Cardiac fibroblast (primary cell): Measurements from ENCODE around the gene PPP1CB.

Source experiments
- DNase-seq, 2 donors: peaks; one replicate each; pipeline versions ENCODE4 v3.0.0 to v3.0.0-alpha.2; 2010; ENCODE audit warnings: low read depth in 2 of 2
- H3K4me3 ChIP-seq, 2 donors: replicated peaks in 1 of 2; 1 replicate in 1 of 2; 2 replicates in 1 of 2; pipeline ENCODE4 v1.5.1; 2011; ENCODE audit warnings: low read depth in 2 of 2, low read length in 2 of 2, mild to moderate bottlenecking in 2 of 2, moderate library complexity in 1 of 2
- CTCF ChIP-seq: IDR thresholded peaks from one replicate; pipeline ENCODE4 v1.5.1; 2011; ENCODE audit warnings: low read depth, mild to moderate bottlenecking, low read length, inconsistent platforms

Gene PPP1CB

GRCh38 chr2:28796620-28797019, 45.0 kb downstream of the PPP1CB start:
- no peak overlapping the region for H3K4me3 ChIP-seq
- TF ChIP-seq CTCF = no peak
- no peak for DNase-seq

- peak; percentile 23 to 43 for DNase-seq
- H3K4me3 ChIP-seq = no peak overlapping the region
- TF ChIP-seq CTCF = no peak
Measured at GRCh38 chr2:28801726-28802125, 50.1 kb downstream of the PPP1CB start.

- H3K4me3 ChIP-seq = no peak overlapping the region
- no peak for TF ChIP-seq CTCF
- peak; percentile 46 to 54 for DNase-seq
Measured at GRCh38 chr2:28802975-28803429, 51.4 kb downstream of the PPP1CB start.

- no peak for DNase-seq
- TF ChIP-seq CTCF = no peak
- H3K4me3 ChIP-seq = peak overlapping the region in 1 of 2 donors; percentile 56
Measured at GRCh38 chr2:28809927-28810326, 58.3 kb downstream of the PPP1CB start.

DNA sequence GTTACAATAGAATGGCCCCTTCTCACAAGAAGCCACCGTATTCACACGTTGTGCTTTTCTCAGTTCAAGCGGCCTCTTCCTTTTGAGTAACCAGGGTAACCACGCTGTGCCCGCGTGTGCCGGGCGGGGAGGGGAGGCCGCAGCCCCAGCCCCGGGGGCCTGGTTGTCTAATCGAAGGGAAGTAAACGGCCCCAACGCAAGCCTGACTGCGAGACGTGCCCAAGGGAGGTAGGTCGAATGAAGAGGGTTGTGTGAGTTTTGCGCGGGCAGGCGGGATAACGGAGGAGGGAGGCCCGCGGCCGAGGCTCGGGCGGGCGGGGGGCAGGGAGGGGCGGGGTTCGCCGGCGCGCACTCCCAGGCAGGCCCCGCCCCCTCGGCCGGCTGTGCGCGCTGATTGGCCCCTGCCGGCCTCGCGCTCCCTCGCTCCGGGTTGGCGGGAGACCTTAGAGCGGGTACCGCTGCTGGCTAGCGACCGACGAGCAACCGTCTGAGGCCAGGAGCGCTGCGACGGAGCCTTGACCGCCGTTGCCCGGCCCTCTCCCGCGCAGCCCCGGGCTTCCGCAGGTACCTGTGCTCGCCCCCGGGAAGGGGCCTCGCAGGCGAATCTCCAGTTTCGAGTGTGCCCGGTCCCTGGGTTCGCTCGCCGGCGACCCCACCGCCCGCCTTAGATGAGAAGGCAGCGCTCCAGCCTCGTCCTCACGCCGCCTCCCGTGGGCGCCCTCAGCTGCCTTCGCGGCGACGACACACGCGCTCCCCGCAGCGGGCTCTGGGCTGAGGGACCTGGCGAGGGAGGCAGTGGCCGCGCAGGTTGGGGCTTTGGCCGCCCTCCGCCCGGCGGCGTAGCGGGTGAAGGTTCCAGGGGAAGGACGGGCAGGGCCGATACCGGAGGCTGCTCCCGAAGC, 59.0 kb downstream of the PPP1CB start, which contains the start of gene SPDYA:
Gene SPDYA (plus strand): TSS at position 451 of the 902 bp plus-strand sequence. CDS start 5,181 bp downstream, outside the sequence.
- peak within 1 kb of the TSS; percentile 51 to 56 for H3K4me3 ChIP-seq
- DNase-seq = peak; percentile 56 to 72
- no peak for TF ChIP-seq CTCF

GRCh38 chr2:28818053-28818452, 66.4 kb downstream of the PPP1CB start:
- DNase-seq = no peak
- no peak for TF ChIP-seq CTCF
- H3K4me3 ChIP-seq = no peak overlapping the region
